GM18870 (cell line): ENCODE data around the gene SCGB2B2.
"Not testable (repeated sequence)": the region's sequence is repeated elsewhere in the genome, so short reads cannot be mapped to it uniquely, and the experiment has no call there.

Experiments
- ATAC-seq: cut with Tn5 transposase; IDR thresholded peaks from one replicate; pipeline ENCODE4 v1.9.1; 2021; ENCODE audit warnings: moderate library complexity; ENCODE audit not compliant: unreplicated experiment

Gene SCGB2B2, protein sequence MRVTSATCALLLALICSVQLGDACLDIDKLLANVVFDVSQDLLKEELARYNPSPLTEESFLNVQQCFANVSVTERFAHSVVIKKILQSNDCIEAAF

DNA sequence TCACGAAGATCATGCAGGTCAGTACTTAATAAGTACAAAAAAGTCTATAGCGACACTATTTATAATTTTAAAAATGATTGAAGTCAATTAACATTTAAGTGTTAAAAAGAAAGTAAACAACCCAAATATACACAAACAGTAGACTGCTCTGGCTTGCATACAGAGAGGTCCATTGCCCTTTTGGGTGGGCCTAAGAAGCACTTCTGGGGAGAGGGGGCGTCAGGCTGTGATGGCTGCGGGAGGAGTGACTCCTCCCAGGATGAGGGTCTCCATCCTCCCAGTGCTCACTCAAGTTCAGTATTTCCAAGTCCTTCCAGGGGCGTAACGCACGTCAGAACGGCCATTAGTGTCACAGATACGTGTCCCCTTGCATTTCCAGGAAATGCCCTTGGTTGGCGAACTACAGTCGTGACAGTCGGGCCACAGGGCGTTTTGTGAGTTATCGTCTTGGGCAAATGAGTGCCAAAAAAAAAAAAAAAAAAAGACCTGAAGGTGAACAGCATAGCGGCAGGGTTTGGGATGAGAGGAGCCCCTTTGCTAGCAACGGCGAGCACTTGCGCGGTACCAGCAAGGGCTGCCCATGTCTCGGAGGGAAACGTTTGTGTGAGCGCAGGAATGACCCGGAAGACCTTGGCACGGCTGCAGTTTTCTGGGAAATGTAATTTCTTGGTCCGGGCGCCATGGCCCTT lies at the start of gene SCGB2B2:
Gene SCGB2B2 (minus strand): TSS at position 463 of the 689 bp plus-strand sequence. CDS start 82,596 bp downstream, outside the sequence.
- ATAC-seq: peak; percentile 47

DNA sequence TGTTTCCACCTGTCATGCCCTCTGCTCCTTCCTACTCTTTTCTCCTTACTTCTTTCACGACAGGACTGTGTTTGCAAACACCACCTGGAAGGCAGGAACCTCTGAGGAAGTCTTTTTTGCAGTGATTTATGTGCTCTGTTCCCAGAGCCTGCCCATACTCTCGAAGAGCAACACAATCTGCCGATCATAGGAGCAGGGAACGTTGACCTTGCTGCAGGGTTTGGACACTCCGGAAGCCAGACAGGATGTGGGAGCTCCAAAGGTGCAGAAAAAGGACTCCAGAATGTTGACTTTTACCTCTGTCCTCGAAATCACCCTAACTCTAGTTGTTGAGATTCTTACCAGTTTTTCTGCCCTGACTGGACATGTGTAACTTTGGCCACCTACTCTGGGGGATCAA lies 48.4 kb upstream of the SCGB2B2 start:
- ATAC-seq: no peak

DNA sequence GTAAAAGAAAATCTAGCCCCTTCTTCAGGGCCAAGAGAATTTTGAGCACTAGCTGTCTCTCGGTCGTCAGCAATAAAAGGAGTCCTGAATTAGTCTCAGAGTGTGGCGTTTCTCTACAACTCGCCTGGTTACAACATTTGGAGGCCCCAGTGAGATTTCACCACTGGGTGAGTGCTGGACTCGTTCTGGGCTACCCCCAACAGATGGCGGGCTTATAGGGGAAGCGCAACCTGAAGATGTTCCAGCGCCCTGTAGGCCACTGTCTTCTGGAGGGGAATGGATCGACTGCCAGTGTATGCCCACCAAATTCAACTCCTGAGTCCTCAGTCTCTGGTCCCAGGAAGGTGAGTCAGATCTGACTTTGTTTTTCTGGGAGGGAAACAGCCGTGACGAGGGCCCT lies 45.4 kb upstream of the SCGB2B2 start:
- ATAC-seq: no peak

DNA sequence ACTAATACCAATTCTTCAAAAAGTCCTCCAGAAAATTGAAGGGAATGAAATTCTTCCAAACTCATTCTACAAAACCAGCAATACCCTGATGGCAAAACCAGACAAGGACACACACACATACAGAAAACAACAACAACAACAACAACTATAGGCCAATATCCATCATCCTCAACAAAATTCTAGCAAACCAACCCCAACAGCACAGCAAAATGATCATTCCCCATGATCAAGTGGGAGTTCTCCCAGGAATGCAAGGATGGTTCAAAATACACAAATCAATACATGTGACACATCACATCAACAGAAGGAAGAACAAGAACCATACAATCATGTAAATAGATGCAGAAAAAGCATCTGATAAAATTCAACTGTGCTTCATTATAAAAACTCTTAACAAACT lies 38.4 kb upstream of the SCGB2B2 start:
- no peak for ATAC-seq

DNA sequence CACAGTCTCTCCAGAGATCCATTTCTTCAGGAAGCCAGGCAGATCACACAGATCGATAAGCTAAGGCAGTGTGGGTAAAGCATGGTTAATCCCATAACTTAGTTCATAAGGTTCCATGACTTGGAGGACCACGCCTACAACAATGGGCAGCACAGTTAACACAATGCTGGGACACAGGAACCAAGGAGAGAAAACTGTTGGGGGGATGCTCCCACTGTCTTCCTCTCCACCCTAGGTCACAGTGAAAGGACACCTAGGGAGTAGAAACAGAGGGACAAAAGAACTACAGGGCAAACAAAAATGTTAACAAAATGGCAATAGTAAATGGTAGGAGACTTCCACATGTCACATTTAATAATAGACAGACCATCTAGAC lies 36.3 kb upstream of the SCGB2B2 start:
- ATAC-seq: no peak

DNA sequence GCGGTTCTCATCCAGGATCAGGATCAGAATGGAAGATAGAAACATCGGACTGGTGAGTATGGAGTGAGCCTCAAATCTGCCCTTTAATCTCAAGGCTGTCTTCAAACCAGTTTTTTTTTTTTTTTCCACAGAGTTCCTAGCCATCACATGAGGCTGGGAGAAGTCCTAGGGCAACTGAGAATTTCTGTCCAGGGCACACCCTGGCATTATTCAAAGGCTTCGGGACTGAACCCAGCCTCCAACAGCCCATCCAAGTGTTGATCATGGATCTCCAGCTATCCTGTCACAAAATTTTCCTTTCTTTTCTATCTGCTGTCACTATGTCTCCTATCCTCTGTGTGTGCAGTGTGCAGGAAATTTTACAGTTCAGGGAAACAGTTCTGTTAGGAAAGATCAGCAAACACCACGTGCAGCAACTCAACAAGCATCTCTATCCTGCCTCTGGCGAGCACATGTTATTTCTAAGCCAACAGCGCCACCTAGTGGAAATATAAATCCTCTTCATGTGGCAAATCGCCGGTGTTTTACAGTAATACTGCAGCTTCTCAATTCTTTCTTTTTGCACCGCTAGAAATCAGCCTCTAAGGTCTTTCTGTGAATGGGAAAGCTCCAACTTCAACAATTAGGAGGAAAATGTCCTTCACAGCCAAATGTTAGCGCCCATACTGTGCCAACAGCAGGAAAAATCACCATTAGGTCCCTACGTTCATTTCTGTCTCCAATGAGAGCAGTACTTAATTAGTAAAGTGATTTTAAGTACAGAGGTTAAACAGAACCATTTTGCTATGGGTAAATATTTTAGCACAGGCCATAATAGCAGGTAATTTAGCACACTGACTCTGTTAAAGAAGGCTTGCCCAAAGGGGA lies 35.7 kb upstream of the SCGB2B2 start:
- no peak for ATAC-seq

DNA sequence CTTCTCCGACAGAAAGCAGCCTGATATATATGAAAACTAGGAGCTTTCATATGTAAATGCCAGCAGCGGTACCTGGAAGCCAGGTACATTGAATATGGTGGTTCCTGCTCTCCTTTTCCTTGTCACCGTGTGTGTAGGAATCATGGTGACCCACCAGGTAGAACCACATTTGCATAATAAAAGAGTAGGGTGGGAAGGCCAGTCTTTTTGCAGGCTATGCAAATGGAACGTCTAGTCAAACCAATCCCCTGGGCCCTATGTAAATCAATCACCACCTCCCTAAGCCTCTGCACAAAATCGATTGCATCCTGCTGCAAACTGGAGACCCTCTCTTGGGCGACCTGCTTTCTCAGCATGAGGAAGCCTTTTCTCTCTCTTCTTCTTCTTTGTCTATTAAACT lies 34.9 kb upstream of the SCGB2B2 start:
- ATAC-seq: no peak

DNA sequence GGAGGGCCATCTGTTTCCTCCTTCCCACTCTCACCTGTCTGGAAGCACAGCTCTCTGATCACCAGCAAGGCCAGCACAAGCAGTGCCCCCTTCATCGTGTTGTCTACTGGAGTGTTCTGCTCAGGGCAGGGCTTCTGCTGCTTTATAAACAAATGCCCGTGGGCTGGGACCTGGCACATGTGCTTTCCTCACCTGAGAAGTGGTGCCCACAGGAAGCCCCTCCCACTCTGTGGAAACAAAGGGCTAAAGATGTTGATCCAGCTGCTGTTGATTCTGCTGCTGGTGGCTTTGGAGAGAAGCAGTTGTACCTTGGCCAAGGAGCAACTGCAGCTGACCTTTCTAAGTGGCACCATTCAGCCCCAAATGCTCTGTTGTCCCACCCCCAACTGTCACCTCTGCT lies 30.7 kb upstream of the SCGB2B2 start:
- ATAC-seq: no peak

DNA sequence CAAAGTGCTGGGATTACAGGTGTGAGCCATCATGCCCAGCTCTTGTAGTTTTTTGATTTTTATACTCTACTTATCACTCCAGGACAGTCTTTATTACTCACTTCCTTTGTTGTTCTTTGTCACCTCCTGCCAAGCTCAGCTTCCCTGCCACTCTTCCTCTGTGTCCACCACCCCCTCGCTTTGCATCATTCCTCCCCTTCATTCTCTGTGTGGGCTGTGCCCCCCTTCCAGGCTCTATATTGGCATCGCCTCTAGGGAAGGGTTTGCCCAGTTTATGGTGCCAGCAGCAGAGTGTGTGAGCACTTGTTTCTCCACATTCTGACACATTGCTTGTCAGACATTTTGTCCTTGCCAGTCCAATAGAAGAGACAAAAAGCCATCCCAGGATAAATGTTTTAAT lies 15.6 kb upstream of the SCGB2B2 start:
- no peak for ATAC-seq

DNA sequence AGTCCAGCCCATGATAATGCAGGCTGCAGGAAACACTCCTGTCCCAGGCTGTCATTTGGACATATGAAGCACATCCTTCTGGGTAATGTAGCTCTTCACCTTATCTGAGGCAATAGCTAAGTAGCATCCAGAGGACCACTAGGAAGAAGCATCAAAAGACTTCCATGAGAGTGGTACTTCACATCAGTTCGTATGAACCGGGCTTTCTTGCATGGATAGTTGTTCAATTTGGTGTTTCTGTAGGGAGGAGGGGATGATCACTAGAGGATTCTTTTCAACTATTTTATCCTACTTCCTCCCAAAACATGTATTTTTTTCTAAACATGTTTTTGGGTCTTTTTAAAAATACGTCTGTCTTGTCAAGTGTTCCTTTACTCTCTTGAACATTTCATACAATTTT lies 13.4 kb upstream of the SCGB2B2 start:
- ATAC-seq: no peak

DNA sequence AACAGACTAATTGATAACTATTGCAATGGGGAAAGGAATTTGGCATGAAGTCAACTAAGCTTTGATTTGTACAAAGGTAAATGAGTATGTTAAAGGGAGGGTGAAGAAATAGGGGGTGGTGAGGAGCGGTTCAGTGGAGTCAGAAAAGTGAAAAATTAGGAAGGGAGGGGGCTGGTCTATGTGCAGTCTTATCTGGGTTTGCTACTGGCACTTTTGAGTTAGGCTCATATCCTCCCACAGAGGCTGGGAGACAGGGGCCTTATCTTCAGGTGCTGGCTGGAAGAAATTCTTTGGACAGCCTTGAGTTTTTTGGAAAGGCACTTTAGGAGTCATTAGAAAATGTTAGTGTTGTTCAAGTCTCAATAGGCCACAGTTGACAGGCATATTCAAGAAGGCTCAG lies 11.6 kb upstream of the SCGB2B2 start:
- ATAC-seq: no peak

DNA sequence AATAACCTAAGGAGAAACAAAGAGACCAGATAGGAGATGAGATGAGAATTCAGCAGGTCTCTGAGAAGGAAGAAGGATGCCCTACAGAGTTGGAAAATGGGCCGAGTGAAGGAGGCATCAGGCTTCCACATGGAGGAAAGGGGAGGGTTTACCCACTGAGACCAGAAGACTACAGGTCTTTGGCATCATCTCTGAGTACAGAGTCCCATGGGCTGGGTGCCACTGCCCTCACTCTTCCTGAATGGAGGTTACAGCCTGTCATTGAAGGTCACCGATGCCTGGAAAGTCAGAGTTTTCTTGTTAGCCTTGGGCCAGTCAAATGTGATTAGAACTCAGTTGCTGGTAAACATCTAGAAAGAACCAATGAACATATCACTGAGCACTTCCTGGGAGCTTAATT lies 10.4 kb upstream of the SCGB2B2 start:
- no peak for ATAC-seq

DNA sequence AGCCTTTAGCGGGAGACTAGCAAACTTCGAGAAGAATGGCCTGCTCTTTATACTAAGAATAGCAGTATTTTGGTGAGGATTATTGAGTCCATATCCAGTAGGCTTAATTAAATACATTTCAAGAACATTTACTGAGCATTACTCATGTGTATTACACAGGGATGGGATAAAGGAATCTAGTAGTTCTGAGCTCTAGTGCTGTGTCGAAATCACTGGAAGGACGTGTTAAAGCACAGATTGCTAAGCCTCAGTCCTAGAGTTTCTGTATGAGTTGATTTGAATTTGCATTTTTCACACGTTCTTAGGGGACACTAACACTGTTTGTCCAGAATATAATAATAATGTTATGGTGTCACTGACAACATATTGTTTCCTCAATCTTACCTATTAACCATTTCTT lies 9.5 kb upstream of the SCGB2B2 start:
- ATAC-seq: no peak

DNA sequence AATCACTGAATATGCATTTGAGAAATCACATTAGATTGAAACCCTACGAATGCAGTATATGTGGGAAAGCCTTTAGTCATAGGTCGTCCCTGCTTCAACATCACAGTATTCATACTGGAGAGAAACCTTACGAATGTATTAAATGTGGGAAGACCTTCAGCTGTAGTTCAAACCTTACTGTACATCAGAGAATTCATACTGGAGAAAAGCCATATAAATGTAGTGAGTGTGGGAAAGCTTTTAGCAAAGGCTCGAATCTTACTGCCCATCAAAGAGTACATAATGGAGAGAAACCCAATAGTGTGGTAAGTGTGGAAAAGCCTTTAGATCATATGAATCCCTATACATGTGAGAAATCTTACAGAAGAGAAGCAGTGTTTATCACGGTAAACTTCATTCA lies 8.3 kb upstream of the SCGB2B2 start:
- ATAC-seq: not testable (repeated sequence)

DNA sequence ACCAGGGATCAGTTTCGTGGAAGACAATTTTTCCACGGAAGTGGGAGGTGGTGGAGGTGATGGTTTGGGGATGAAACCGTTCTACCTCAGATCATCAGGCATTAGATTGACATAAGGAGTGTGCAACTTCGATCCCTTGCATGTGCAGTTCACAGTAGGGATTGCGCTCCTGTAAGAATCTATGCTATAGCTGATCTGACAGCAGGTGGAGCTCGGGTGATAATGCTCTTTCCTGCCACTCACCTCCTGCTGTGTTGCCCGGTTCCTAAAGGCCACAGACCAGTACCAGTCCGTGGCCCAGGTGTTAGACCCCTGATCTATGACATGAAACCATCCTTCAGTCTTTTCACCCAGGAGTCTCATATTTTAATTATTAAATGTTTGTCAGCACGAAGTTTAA lies 4.5 kb upstream of the SCGB2B2 start:
- no peak for ATAC-seq

DNA sequence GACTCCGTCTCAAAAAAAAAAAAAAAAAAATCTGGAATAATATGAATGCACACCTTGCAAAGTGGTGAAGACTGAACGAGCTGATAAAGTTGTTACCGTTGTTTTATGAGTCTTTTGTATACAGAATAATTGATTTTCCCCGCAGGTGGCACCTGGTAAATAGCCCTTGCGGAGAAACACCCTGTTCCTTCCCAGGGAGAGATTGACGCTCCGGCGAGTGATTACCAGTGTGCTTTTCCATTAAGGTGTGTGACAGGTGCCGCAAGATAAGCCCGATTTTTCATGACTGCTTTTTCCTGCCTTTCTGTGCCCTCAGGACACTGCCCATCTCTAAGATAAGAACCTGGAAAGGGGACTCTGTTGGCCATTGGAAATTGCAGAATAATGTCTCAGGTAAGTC lies 1.5 kb upstream of the SCGB2B2 start:
- no peak for ATAC-seq

DNA sequence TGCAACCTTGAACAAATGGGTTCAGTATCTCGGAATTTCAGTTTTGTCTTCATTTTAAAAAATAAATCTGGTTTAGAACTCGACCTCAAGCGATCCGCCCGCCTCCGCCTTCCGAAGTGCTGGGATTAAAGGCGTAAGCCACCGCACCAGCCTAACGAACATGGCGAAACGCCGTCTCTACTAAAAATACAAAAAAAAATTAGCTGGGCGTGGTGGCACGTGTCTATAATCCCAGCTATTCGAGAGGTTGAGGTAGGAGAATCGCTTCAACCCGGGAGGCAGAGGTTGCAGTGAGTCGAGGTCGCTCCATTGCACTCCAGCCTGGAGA lies 1.1 kb upstream of the SCGB2B2 start:
- ATAC-seq: no peak

DNA sequence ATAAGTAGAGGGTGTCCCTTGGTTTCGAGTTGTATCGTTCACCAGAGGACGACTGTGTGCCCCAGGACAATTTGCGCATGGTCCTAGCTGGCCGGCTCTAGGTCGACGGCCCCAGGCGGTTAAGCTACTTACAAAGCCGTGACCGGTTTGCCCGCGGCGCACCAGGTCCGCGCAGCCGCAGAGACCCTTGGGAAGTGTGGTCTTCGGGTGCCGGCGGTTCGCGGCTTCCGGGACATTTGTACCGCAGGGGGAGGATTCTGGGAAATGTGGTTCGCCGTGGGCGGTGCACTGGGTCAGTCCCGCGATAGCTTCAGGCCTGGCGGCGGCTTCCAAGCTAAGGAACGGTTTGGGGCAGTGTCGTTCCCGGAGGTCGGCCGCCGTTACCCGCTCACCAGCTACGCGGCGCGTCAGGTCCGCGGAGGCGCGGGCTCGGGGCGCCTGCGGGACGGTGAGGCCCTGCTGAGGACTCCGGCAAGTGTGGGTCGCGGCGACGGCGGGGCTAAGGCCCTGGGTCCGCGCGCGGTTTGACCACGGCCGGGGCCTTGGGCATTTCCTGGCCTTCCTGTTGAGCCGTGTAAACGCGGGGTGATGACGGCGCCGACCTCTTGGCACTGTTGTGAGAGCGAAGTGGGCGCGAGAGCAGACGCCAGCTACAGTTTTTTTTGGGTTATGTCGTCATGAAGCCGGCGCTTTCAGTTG lies 576 bp upstream of the SCGB2B2 start, which contains the start of gene ZNF302:
Gene ZNF302 (plus strand): TSS at position 293 of the 699 bp plus-strand sequence. CDS start 1,127 bp downstream, outside the sequence.
- ATAC-seq: peak; percentile 86

DNA sequence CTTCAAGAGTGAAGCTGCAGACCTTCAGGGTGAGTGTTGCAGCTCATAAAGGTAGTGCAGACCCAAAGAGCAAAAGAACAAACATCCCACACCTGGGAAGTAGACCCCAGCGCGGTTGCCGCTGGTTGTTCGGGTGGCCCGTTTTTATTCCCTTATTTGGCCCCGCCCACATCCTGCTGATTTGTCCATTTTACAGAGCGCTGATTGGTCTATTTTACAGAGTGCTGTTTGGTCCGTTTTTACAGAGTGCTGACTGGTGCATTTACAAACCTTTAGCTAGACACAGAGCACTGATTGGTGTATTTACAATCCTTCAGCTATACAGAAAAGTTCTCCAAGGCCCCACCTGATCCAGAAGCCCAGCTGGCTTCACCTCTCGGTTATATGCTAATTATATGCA lies 1.0 kb downstream of the SCGB2B2 start:
- no peak for ATAC-seq

DNA sequence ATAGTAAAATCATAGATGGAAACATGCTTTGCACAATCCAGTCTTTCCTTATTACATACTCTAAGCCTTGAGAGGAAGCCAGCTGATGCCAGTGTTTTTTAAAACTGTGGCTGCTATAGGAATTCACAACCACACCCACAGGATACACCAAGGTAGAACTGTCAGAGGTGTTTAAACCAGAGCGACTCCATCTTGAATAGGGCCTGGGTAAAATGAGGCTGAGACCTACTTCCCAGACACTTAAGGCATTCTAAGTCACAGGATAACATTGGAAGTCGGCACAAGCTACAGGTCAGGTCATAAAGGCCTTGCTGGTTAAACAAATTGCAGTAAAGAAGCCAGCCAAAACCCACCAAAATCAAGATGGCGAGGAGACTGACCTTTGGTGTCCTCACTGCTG lies 1.7 kb downstream of the SCGB2B2 start:
- ATAC-seq: no peak

DNA sequence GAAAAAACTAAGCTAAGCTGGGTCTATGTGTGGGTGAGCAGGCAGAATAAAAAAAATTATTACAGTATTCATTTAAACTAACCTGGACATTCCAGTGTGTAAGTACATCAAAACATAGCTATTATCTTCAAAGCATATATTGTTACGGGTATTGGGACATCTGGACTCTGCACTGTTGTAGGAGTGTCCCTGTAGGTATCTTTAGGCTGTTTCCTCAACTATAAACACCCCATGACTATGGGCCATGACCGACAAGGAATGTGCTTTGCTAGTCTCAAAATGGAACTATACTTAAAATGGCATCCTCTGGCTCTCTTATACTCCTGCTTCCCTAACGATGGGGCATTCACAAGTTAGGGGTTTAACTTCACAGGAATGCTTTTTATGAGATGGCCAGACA lies 3.4 kb downstream of the SCGB2B2 start:
- no peak for ATAC-seq

DNA sequence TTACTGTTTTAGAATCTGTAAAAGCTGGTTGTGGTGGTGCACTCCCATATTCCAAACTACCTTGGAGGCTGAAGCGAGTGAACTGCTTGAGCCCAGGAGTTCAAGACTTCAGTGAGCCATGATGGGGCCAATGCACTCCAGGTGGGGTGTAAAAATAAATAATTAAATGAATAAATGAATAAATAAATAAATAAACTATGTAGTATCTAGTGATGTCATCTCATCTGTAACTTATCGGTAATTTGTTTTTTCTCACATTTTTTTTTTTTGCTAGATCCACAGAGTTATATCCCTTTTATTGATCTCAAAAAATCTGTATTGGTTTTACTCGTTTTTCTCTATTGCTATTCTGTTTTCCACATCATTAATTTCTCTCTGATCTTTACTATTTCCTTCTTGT lies 5.0 kb downstream of the SCGB2B2 start:
- no peak for ATAC-seq
